HG02798 (cell line): ENCODE results near the gene SNTG2.

Source experiments
- ATAC-seq: cut with Tn5 transposase; IDR thresholded peaks from one replicate; pipeline ENCODE4 v1.9.1; 2021; ENCODE audit warnings: mild to moderate bottlenecking; ENCODE audit not compliant: unreplicated experiment, poor library complexity

Gene SNTG2

GRCh38 chr2:949384-950079 lies 1.1 kb upstream of the SNTG2 start:
- no peak for ATAC-seq

GRCh38 chr2:951224-952006 lies 766 bp downstream of the SNTG2 start:
- ATAC-seq = no peak

DNA sequence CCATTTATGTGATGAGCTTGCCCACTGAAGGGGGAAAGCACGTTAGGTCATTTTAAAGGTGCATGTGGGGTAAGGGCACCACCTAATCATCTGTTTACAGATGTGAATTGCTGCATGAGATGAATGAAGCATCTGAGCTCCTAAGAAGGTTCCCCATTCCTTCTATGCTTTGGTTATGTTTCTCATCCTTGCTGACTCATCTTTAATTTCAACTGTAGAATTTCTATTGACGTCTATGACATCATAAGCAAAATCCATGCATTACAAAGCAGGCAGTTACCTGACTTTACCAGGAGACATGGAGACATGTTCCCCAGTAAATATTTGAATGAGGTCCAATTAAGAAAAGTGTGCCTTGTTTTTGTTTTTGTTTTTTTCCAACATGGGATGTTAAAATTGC lies 2.8 kb downstream of the SNTG2 start:
- no peak for ATAC-seq

- ATAC-seq = no peak
These were observed 3.5 kb downstream of the SNTG2 start for GRCh38 chr2:953975-954686.

DNA sequence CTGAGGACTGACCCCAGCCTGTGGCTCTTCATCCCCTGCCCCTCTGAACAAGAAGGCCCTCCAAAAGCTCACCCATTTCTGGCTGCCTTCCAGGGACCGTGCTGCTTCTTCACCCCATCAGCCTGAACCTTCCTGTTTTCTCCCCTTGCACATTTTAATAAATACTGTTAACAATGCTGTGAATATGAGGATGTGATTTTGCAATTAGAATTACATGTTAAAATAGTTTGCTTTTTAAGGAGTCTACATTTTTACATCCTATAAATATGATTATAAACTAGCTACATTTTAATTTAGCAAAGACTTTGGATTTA lies 4.0 kb downstream of the SNTG2 start:
- no peak for ATAC-seq

DNA sequence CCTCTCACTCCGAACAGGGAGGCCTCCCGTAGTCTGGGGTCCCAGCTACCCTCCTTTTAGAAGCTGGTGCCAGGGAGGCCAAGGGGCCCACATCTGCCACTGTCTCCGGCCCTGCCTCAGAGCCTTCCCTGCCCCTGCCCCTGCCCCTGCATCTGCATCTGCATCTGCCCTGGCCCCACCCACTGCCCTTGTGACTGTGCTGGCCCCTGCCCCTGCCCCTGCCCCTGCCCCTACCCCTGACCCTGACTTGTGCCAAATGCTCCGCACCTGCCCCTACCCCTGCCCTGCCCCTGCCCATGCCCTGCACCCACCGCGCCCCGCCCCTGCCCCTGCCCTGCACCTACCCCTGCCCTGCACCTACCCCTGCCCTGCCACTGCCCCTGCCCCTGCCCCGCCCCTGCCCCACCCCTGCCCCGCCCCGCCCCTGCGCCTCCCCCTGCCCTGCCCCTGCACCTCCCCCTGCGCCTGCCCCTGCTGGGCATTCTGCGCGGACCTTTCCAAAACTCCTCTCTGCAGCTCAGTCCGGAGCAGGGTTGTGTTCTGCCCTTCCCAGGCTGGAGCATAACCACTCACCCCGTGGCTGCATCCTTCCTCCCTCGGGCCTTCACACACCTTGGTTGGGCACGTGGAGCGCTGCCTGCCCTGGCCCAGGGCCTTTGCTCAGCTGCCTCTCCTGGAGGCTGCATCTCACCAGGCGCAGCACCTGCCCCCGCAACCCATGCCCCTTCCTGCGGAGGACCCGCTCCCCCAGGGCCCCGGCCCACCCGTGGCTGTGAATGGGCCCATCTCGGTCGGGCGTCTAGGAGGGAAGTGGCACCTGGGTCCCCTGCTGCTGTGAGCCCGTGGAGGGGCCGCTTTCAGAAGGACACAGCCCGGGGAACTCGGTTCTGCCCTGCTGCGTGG lies 5.4 kb downstream of the SNTG2 start:
- no peak for ATAC-seq

DNA sequence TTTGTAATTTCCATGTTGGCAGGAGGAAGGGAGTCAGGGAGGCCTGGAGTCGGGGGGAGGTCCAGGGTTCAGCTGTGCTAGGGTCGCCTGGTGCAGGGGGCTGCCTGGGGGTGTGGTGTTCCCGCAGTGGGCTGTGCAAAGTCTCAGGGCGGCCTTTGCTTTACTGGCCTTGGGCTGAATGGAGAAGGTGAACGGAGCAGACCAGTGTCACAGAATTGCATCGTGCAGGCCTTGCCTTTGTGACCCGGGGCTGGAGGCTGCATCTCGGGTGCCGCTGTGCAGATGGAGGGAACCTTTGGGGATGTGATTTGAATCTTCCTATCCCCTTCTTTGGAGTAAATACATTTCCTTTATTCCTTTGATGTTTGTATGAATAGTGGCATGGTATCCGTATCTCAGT lies 8.8 kb downstream of the SNTG2 start:
- no peak for ATAC-seq

GRCh38 chr2:960061-960736 lies 9.6 kb downstream of the SNTG2 start:
- ATAC-seq = no peak

GRCh38 chr2:961786-962185 lies 11.1 kb downstream of the SNTG2 start:
- ATAC-seq = no peak

DNA sequence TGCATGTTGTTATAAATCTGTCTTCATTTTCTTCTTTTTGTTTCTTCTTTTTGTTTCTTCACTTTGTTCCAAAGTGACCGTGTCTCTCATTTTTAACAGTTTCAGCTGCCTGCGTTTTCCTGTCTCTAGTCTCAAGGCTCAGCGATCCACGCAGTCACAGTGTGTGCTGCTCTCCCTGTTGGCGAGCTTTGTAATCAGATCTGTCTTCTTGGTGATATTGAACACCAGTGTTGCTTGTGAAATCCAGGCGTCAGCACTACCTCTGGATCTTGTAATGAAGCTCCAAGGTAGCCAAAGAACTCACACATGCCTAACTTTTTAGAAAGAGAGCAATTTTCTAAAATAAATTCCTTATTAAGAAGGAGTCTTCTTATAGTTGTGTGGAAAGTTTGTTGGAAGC lies 13.2 kb downstream of the SNTG2 start:
- ATAC-seq = no peak

DNA sequence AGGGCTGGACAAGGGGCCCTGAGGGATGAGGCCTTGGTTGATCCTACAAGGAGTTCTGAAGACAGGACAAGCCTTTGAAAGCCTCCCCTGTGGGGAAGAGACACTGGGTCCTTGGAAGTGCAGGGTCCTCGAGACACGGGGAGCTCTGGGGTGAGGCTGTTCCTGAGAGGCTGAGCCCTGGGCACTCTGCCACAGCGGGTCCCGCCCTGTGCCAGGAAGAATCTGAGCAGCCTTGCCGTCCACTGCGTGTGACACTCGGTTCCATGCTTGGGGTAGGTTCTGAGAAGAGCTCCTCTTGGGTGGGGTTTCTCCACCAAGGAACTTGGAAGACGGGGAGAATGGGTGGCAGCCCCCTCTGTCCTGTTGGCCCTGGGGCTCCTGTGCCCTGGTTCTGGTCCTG lies 13.9 kb downstream of the SNTG2 start:
- no peak for ATAC-seq

GRCh38 chr2:965640-966147 lies 15.0 kb downstream of the SNTG2 start:
- ATAC-seq = no peak

GRCh38 chr2:973129-973528 lies 22.5 kb downstream of the SNTG2 start:
- ATAC-seq = no peak

- no peak for ATAC-seq
These were observed 23.4 kb downstream of the SNTG2 start for GRCh38 chr2:974054-974453.

DNA sequence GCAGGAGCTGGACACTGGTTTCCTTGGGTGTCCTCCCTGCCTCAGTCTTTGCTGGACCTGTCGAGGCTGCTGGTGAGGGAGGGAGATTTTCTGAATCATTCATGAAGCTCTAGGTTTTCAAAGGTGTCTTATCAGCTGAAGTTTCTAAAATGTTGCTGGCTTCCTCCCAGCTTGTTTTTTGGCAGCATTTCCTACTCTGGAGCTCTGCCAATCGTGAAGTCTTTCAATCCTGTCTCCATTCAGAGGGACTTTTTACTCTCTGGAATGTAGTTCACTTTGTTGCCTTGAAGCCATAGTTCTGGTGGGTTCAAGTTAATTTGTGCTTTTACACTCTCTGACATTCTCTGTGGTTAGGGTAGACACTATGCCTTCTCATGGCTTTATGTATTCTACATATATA lies 23.9 kb downstream of the SNTG2 start:
- no peak for ATAC-seq

DNA sequence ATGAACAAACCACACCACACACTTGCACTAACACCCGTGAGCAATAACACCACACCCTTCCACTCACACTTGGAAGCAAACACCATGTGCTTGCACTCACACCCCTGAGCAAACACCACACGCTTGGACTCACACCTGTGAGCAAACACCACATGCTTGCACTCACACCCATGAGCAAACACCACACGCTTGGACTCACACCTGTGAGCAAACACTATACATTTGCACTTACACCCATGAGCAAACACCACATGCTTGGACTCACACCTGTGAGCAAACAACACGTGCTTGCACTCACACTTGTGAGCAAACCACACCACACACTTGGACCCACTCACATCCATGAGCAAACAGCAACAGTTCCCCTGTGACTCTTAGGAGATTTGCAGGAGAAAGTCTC lies 24.4 kb downstream of the SNTG2 start:
- ATAC-seq = no peak

DNA sequence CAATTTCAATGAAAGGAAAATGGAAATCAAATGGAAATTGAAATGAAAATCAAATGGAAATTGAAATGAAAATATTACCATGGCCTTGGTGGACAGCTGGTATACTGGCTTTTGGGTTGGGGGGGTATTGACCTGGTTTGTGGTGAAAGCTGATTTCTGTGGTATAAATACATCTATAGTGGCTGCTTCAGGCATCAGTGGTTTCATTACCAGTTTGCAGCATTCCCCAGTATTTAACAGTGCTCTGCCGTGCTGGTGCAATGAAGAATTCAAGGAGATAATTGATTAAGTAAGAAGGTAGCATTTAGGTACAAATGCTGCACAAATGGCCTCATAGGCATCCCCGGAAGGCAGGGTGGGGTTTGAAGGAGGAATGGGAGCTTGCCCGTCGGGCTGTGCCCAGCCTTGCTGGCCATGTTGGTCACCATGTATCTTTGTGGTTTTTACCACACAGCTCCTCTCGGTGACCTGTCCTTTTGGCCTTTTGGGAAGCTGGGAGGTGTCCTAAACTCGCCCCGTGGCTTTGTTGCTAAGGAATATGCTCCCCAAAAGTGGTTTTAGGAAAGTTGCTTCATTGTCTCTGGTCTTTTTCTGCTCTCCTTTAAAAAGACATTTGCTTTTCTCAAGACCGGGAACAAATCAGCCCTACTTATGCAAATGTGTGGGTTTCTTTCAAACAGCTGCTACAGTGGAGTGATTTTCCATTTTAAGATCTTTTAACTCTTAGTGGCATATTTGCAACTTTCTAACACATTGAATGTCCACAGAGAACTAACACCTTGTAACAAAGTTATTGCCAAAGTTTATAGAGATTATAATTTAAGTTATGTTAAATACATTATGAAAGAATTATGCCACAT lies 28.6 kb downstream of the SNTG2 start:
- ATAC-seq = no peak

GRCh38 chr2:980176-980575 lies 29.5 kb downstream of the SNTG2 start:
- no peak for ATAC-seq

DNA sequence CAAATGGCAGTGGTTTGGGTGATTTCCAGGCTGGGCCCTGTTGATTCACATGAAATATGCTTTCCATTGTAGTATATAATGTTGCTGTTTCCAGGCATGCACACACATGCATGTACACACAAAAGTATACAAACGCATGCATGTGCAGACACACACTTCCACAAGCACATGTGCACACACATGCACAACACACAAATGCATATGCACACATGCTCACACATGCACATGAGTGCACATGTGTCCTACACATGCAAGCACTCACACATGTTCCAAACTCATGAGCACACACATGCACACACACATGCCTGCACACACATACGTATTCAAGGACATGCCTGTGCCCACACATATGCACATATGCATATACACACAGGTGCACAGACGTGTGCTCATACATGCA lies 30.6 kb downstream of the SNTG2 start:
- ATAC-seq = no peak
